T-helper 1 cell treated with Interleukin-12 subunit alpha and Interleukin-12 subunit beta and Interleukin-4 antibody, amounts not matched to agents 30 ng/mL and 1 ng/mL, for 36 hours (primary cell): ENCODE results near the gene DHRS3. TPM values are rescaled to one million over a fixed set of nuclear protein-coding genes. Genes with fewer than 3 reads are reported as not detected.

Experiments
- intact Hi-C: fragments of 100-400 bp; cut with micrococcal nuclease; formaldehyde crosslinking; loops from one replicate; pipeline ENCODE4 v1.15.1; 2024
- total RNA-seq: library from RNA; stranded (reverse); gene quantifications from 2 replicates; pipeline ENCODE4 v1.2.3, GENCODE V29; 2022

The DHRS3 gene
- total RNA-seq, 1 donor from 2014 or later: 79.5 TPM

DNA sequence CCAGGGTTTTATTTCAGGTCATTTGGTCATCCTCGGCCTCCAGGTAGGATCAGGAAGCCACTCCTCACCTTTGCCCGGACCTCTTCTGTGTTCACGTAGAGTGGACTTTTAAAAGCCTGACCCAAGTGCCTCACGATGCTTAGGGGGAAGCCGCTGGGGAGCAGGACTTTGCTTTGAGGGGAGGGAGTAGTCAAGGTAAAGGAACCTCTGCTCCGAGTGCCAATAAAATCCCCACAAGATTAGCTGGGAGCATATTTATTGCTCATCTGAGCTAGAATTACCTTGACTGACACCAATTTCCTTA is 603 bp upstream of the DHRS3 start:
- intact Hi-C loops: loop anchor here (2.0 to 10.0 kb wide), 4 partner anchors 170 to 714 kb away; no protein-coding TSS in a partner anchor

DNA sequence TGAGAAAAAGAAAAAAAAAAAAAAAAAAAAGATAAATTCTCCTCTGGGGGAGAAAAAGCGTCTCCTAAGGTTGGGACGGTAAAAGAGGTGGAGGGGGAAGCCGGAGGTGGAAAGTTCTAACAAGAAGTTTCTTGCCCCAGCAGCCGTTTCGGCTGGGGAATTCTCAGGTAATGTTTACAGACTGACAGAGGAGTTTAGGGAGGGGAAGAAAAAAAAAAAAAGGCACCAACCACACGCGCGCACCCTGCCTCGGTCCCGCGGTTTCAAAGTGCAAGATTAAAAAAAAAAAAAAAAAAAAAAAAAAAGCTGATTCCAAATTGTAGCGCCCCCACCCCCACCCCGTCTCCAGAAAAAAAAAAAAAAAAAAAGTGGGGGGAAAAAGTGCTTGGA is 504 bp downstream of the DHRS3 start:
- intact Hi-C loops: loop anchor here (10.0 kb wide), 1 partner anchor 713 kb away; no protein-coding TSS in a partner anchor

DNA sequence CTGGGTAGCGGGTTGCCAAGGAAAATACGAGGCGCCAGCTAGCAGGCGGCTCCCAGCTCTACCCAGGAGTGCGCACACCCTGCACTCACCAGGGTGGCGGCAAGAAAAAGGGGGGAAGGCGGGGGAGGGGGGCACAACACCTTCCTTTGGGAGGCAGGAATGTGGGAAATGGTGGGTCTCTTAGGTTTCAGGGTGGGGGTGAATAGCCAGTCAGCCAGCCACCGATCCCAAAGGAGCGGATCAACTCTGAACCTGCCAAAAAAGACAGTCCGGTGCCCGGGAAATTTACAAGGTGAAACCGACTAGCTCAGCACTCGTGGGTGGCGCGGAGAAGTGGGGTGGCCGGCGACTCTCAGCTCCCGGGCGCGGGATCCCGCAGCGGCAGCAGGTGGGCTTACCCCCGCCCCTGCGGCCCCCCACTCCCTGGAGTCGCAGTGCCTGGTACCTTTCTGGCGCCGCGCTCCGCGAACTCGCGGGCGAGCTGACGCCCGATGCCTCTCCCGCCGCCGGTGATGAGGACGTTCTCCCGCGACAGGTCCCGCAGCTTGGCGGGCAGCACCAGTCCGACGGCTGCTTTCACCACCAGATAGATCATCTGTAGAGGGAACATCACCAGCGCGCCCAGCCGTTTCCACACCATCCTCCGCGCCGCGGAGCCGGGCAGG is 1.2 kb downstream of the DHRS3 start:
- intact Hi-C loops: loop anchor here (10.0 kb wide), 1 partner anchor 712 kb away; no protein-coding TSS in a partner anchor

DNA sequence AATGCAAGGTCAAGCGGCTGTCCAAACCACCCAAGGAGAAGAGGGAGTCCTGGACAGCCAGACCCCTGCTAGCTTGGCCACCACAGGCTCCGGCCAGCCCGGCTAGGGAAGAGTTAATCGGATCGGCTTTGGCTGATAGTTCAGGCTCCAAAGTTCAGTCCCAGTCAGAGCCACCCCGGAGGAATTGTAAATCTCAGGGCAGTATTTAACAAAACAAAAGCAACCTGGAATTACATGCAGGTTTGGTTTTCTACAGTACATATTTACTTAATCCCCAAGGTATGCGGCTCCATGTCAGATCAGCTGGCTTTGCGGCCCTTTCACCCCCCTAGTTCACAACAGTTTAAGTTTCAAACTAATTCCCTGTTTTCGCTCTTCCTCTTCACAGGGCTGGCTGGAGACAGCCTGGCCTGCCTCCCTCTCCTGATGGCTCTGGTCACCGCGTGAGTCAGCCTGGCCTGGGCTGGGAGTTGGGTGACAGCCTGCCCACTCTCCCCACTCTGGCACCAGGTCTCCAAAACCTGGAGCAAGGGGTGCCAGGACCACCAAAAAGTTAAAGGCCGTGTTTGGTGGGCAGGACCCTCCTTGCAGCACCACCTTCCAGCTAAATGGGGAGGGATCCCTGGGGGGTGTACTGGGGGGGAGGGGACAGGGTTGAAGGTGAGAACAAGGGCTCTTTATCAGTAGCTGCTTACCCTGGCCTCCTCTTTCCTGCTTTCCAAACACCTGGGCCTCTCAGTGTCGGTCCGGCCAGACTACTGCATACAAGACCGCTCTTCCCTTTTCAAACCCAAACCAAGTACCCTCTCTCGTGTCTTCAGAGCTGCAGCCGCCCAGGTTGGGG is 1.9 kb downstream of the DHRS3 start:
- intact Hi-C loops: loop anchor here (10.0 kb wide), 1 partner anchor 711 kb away; no protein-coding TSS in a partner anchor

DNA sequence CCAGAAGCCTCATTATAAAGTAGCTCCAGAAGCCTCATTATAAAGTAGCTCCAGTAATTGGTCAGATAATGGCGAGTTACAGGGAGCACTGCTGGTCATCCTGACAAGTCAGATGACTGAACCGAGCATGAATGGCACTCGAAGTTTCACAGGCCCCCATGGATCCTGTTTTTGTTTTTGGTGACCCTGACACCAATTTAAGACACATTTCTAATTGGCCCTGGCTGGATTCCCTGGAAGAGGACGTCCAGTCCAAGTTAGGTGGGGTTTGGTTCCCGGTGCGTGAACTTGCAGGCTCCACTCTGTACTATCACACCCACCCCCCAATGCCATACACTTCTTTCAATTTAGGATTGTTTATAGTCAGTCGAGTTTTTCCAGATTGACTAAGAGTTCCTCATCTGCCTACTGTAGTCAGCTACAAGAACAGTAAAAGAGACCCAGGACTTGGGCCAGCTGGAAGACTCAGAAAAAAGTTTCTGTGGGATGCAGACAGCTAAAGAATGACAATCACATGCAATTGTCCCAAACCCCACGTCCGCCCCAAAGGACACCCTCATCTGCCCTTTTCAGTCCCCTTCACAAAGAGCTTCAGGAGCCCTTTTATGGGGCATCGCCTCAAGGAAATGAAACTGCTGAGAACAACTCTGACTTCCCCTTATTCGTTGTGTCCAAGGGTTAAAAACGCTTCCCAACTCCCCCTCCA is 2.7 kb downstream of the DHRS3 start:
- intact Hi-C loops: loop anchor here (10.0 kb wide), 1 partner anchor 711 kb away; no protein-coding TSS in a partner anchor

DNA sequence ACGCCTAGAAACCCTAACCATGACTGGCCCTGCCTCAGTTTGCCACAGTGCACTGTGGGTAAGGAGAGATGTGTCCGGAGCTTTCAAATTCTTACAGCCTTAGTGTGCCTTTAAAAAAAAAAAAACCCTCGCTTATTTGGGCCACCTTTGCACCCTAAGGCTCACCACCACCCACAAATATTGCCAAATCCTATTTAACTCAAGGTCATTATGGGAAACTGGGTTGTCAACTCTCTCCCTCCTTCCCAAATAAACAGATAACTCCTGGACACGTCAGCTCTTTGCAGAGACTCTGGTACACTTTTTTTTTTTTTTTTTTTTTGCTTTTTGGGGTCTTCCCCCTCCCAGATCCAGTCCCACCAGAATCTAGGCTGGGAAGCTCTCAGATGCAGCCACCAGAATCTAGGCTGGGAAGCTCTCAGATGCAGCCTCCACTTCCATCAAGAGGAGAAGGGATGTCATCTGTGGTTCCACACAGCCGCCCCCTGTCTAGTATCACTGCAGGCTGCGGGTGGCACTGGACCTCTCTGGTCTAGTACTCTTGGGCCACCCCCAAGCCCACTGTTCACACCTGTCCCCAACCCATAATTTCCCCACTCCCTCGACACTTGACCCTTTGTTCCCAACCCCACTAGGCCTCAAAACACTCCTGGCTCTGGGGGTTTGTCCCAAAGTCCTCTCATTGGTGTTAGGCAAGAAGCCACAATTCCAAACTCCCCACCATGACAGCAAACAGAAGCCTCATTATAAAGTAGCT is 3.4 kb downstream of the DHRS3 start:
- intact Hi-C loops: loop anchor here (10.0 kb wide), 1 partner anchor 710 kb away; no protein-coding TSS in a partner anchor

DNA sequence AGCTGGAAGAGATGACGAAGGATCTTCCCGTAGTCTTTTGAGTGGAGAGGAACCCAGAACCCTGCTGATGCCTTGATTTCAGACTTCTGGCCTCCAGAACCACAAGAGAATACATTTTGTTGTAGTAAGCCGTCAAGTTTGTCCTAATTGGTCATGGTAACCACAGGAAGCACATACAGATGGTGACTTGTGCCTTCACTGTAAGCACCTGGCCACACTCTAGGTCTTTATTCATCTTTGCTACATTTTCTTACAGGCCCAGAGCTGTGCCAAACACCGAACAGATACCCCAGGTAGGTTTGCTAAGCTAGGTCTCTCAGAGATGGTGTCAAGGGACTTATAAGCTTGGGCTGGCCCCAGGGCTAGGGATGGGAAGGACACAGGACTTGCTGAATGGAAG is 4.8 kb downstream of the DHRS3 start:
- intact Hi-C loops: loop anchor here (10.0 kb wide), 1 partner anchor 708 kb away; no protein-coding TSS in a partner anchor

DNA sequence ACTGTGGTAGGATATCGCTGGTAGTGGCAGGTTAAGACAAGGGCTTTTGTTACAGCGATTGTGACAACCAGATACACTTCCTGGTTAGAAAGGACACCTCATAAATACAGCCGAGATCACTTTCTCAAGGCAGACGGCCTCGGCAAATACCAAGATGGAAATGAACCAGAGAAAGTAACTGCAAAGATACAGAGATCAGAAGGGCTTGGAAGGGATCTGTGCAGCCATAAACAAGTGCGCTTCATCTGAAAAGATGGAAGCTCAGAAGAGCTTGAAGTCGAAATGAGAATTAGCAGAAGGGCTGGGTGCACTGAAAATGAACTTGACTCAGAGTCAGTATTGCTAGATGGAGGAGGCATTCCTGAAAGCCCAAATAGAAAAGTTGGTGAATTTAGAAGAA is 7.1 kb downstream of the DHRS3 start:
- intact Hi-C loops: loop anchor here (10.0 kb wide), 1 partner anchor 706 kb away; no protein-coding TSS in a partner anchor

DNA sequence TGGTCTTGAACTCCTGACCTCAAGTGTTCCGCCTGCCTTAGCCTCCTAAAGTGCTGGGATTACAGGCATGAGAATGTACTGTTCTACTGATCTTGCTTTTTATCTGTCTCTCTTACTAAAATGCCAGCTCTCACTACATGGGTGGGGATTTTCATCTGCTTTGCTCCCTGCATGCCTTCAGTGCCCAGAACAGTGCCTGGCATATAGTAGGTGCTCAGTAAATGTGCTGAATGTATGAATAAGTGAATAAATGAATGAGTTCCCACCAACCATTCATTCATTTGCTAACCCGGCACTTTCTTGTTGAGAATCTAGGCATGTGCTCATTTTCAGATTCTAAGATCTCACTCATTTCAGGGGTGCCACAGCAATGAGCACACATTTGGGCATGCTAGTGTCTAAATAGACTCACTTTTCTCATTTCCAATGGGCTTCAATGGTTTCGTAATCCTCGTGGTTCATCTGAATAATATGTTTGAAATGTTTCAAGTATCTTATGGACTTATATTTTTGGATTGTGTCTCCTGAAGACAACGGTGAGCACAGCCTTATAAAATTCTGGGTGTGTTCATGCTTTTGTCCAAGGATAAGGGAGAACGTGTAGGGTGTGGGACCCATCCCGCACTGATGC is 7.6 kb downstream of the DHRS3 start:
- intact Hi-C loops: loop anchor here (10.0 kb wide), 1 partner anchor 706 kb away; no protein-coding TSS in a partner anchor

DNA sequence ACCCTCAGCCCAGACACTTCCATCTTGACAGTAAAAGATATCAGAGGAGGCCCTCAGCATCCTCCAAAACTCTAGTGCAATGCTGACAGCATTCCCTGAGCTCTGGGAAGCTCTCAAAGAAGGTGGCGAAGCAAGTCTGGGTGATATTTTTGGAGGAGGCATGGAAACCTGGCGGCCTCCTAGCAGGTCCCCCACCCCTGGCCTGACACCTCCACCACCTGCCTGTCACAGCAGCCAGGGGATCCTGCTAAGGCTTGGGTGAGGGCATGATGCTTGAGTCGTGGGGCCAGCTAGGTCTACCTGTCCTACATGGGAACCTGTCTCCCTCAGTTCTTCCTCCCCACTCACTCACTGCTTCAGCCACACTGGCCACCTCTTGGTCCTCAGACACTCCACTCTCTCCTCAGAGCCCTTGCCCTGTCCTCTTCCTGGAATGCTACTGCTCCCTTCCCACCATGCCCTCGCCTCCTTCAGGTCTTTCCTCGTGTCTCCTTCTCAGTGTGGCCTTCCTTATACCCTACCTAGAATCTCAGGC is 8.5 kb downstream of the DHRS3 start:
- intact Hi-C loops: loop anchor here (10.0 kb wide), 1 partner anchor 705 kb away; no protein-coding TSS in a partner anchor

DNA sequence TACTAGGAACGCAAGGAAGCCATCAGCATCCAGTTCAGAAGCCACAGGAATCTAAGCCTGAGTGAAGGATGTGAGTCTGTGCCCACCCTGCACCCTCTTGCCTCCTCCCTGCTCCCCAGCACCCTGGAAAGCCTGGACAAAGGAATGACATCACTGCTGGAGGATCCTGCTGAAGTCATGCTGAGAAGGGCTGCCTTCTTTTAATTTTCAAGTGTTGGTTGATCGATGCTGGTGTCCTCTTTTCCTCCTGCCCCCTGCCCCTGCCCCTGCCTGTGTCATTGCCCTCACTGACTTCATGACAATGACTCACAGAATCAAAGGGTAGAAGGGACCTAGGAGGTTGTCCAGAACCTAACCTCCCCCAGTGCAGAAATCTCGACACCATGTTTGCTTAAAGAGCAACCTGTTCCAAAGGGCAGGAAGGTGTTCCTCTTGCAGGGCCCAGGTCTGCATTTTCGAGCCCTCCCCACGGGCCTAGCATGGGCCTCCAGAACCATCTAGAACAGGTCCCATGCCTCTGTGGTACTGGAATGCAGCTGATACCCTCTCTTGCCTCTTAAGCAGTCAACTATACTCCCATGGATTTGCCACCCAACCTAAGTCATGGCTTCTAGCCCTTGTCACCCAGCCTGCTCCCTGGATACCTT is 9.6 kb downstream of the DHRS3 start:
- intact Hi-C loops: no loop called here

DNA sequence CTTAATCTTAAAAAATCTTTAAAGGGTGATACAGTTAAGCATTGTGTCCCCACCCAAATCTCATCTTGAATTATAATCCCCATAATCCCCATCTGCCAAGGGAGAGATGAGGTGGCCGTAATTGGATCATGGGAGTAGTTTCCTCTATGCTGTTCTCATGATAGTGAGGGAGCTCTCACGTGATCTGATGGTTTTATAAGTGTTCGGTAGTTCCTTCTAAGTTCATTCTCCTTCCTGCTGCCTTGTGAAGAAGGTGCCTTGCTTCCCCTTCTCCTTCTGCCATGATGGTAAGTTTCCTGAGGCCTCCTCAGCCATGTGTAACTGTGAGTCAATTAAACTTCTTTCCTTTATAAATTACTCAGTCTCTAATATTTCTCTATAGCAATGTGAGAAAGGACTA is 10.7 kb downstream of the DHRS3 start:
- intact Hi-C loops: no loop called here

DNA sequence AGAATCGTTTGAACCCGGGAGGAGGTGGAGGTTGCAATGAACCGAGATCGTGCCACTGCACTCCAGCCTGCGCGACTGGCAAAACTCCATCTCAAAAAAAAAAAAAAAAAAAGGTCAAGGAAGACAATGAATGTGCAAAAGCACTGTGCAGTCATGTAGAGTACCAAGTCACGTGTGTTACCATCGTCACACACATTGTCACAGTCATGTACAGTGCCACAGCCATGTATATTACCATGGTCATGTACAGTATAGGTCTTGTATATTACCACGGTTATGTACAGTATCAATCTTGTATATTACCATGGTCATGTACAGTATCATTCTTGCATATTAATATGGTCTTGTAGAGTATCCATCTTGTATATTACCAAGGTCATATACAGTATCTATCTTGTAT is 13.0 kb downstream of the DHRS3 start:
- intact Hi-C loops: loop anchor here (1.0 kb wide), 1 partner anchor 171 kb away; no protein-coding TSS in a partner anchor

DNA sequence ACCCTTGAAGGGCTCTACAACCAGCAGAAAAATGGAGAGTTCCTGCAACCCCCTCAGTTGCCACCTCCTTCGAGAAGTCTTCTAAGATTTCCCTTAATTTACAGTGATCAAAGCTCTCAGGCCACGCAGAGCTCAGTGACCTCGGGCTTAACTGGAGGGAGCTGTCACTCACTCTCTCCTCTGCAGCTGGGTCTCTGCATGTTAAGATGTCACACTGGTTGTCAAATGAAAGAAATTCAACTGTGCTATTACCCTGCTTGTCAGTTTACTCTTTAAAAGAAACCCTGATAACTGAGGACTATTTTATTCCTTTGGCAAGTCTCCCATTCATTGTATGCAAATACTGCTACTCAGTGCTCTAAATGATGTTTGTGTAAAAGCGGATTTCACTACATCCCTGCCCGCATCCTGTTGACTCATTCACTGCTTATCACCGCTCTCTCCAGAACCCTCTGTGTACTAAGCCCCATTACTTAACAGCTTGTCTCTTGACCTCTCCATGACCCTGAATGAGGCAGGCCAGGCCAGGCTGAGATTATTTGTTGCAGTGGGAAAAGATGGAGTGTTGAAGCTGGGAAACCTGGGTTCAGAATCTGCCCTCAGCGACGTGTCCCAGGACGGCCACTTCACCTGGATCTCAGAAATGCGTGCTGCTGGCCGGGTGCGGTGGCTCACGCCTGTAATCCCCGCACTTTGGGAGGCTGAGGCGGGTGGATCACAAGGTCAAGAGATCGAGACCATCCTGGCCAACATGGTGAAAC is 13.7 kb downstream of the DHRS3 start:
- intact Hi-C loops: loop anchor here (1.0 kb wide), 1 partner anchor 170 kb away; no protein-coding TSS in a partner anchor

DNA sequence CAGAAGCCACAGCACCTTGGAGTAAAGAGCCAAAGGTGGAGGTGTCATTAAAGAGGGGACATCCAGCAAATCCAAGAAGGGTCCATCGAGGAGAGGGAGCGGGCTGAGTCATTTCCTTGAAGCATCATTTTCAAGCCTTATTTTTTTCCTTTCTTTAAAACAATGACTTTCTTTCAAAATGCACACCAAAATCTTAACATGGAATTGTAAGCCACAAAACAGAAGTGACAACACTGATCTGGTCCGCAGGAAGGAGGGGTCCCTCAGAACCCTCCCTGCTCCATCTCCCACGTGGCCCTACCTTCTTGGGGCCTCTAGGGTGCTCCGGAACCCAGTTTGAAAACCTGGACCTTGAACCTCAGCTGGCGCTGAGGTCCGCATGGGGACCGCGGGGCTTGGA is 14.8 kb downstream of the DHRS3 start:
- intact Hi-C loops: no loop called here

DNA sequence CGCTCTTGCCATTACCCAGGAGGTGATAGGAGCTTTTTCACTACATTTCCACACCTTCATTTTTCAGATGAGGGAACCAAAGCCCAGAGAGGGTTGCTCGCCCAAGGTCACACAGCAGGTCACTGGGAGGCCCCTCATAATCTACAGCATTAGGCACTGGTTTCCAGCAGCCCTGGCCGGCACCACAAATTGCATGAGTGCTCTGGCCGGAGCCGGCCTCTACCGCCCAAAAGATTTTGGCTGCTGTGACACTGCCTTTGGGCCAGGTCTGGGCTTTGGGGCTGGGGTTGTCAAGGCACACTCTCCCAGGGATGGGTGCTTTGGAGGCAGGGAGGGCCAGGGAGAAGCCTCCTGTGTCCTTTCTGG is 15.4 kb downstream of the DHRS3 start:
- intact Hi-C loops: no loop called here

DNA sequence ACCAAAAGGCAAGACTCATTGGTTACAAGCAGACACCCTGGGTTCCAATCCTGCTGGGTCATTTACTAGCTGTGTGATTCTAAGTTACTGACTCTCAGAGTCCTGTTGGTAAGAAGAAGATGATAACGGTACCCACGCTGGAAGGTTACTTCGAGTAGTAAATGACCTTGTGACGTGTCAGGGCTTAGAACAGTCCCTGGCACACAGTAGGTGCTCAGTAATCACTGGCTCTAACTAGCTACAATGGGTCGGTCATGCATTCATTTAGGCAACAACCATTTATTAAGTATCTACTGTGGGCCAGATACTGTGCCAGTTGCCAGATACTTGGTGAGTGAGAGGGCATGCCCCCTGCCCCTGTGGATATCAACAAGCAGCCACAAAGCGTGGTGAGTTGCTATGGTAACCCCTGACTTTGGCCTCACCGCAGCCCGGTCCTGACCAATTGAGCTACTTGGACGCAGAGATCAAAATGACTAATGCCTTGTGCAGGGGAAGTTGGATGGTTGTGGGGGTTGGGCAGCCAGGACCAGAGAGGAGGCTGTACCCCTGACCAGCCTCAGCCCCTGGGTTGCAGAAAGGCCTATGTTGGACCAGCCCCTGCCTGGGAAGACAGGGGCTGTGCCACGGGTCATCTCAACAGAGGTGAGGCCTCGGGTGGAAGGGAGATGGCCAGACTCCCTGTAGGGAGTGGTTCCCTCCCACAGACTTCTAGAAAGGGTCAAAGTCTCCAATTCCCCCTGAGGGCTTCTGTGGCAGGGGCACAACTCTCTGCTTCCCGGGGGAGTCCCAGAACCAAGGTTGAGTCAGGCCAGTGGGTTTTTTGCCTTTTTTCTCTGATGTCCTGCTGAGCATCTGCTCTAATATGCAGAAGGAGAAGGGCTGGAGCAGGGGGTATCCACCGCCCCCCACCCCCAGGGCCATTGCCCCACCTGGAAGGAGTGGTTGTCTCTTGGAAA is 16.0 kb downstream of the DHRS3 start:
- intact Hi-C loops: loop anchor here (1.0 kb wide), 1 partner anchor 17 kb away; no protein-coding TSS in a partner anchor
